ENCODE results near the gene FNIP2. TPM values are rescaled to one million over a fixed set of nuclear protein-coding genes. Genes with fewer than 3 reads are reported as not detected.
"Not testable (repeated sequence)": the region's sequence is repeated elsewhere in the genome, so short reads cannot be mapped to it uniquely, and the experiment has no call there.

Gene FNIP2
- total and polyA plus RNA-seq, 10 of the 15 experiments (the other 5 are each of a cell fraction or from before 2014, with no cell fraction given), result 0.03 to 0.38 (median 0.15) TPM

GRCh38 chr4:158755819-158756218 is 13.0 kb upstream of the FNIP2 start:
- H3K4me2 ChIP-seq (ENCODE audit: control insufficient read depth, insufficient read depth); POLR2A ChIA-PET; H3K79me2 ChIP-seq (ENCODE audit: control insufficient read depth, insufficient read depth, low read length); H2AFZ ChIP-seq (ENCODE audit: control insufficient read depth, low read depth, low read length); H3K36me3 ChIP-seq (ENCODE audit: control insufficient read depth in 2 of 2, insufficient read depth in 2 of 2, low read length in 1 of 2); H3K27me3 ChIP-seq (replicated peaks in 1 of 2; ENCODE audit: control insufficient read depth in 2 of 2, insufficient read depth in 2 of 2, low read length in 1 of 2); H3K4me1 ChIP-seq (ENCODE audit: control insufficient read depth, insufficient read depth, low read length); H3K9me3 ChIP-seq (replicated peaks; ENCODE audit: control insufficient read depth, insufficient read depth, low read length); H4K20me1 ChIP-seq (ENCODE audit: control insufficient read depth, insufficient read depth); H3K27ac ChIP-seq (ENCODE audit: control insufficient read depth, insufficient read depth); CTCF ChIA-PET; BruUV-seq (replicated peaks); ATAC-seq; intact Hi-C loops (cut with micrococcal nuclease; ENCODE audit: unreplicated experiment); H3K9ac ChIP-seq (ENCODE audit: control insufficient read depth, insufficient read depth, low read length); SMC1A ChIA-PET (ENCODE audit: uncharacterized antibody, unreplicated experiment); FAIRE-seq; H3K4me3 ChIP-seq; RAD21 ChIA-PET (ENCODE audit: unreplicated experiment); in situ Hi-C loops (cut with MboI); DNase-seq (ENCODE audit: low read depth, low spot score): not testable (repeated sequence)
- 54% methylated on average over 7 of the region's 7 CpGs for WGBS (ENCODE audit: insufficient coverage, insufficient replicate concordance, low lambda C conversion rate, missing lambda C conversion rate)

- intact Hi-C loops (cut with micrococcal nuclease; ENCODE audit: unreplicated experiment) (no loop called here), in situ Hi-C loops (cut with MboI) (no loop called here)
- Histone ChIP-seq H3K27me3 (replicated peaks in 1 of 2; ENCODE audit: control insufficient read depth in 2 of 2, insufficient read depth in 2 of 2, low read length in 1 of 2) (no peaks in the 10 kb centered on the region; a peak in 1 of 4 replicates), H3K36me3 (ENCODE audit: control insufficient read depth in 2 of 2, insufficient read depth in 2 of 2, low read length in 1 of 2) (no peaks in the 10 kb centered on the region), H3K9ac (ENCODE audit: control insufficient read depth, insufficient read depth, low read length) (no peak overlapping the region), H3K4me3 (no peak overlapping the region), H3K4me1 (ENCODE audit: control insufficient read depth, insufficient read depth, low read length) (no peaks in the 10 kb centered on the region), H4K20me1 (ENCODE audit: control insufficient read depth, insufficient read depth) (no peaks in the 10 kb centered on the region), H3K27ac (ENCODE audit: control insufficient read depth, insufficient read depth) (no peak overlapping the region), H3K9me3 (replicated peaks; ENCODE audit: control insufficient read depth, insufficient read depth, low read length) (no peaks in the 10 kb centered on the region; the same call in 2 of the 3 replicates), H3K79me2 (ENCODE audit: control insufficient read depth, insufficient read depth, low read length) (no peaks in the 10 kb centered on the region), H3K4me2 (ENCODE audit: control insufficient read depth, insufficient read depth) (no peak overlapping the region), H2AFZ (ENCODE audit: control insufficient read depth, low read depth, low read length) (no peak overlapping the region)
- DNase-seq (ENCODE audit: low read depth, low spot score) (no peak), FAIRE-seq (no peak), ATAC-seq (no peak)
- ChIA-PET RAD21 (ENCODE audit: unreplicated experiment) (no interaction called here), POLR2A (no interaction called here), CTCF (interaction anchor here (0.6 kb wide), 1 partner anchor 435 kb away, joined by 3 read pairs; no protein-coding TSS in a partner anchor), SMC1A (ENCODE audit: uncharacterized antibody, unreplicated experiment) (no interaction called here)
- no TSS peak for BruUV-seq (replicated peaks)
- TF ChIP-seq CREB1 (IDR thresholded peaks at IDR 0.05; ENCODE audit: low read depth) (no peak), IKZF1 (conservative IDR thresholded peaks at IDR 0.05) (no peak), SPI1 (IDR thresholded peaks at IDR 0.05; ENCODE audit: borderline replicate concordance, insufficient read depth, low read depth, low read length) (no peak), CEBPB (IDR thresholded peaks at IDR 0.05; ENCODE audit: borderline replicate concordance in 1 of 2, low read depth in 2 of 2, low read length in 2 of 2) (no peak), CHD1 (IDR thresholded peaks at IDR 0.05; ENCODE audit: low read depth, low read length) (no peak), ZNF24 (IDR thresholded peaks at IDR 0.05) (no peak), NBN (IDR thresholded peaks at IDR 0.05) (no peak), HDGF (IDR thresholded peaks at IDR 0.05) (no peak), SUZ12 (IDR thresholded peaks at IDR 0.05; ENCODE audit: unreplicated experiment) (no peak), NFYB (IDR thresholded peaks at IDR 0.05; ENCODE audit: insufficient read depth, low read depth, low read length) (no peak), JUNB (IDR thresholded peaks at IDR 0.05) (no peak), BRCA1 (IDR thresholded peaks at IDR 0.05; ENCODE audit: low read depth, low read length) (no peak), NR2C2 (IDR thresholded peaks at IDR 0.05; ENCODE audit: borderline replicate concordance, control insufficient read depth, insufficient read length, low read depth) (no peak), USF2 (IDR thresholded peaks at IDR 0.05; ENCODE audit: borderline replicate concordance, low read depth, low read length) (no peak), E4F1 (IDR thresholded peaks at IDR 0.05; ENCODE audit: borderline replicate concordance, partially characterized antibody) (no peak), POLR2AphosphoS5 (IDR thresholded peaks at IDR 0.05; ENCODE audit: low read length) (no peak), BHLHE40 (IDR thresholded peaks at IDR 0.05; ENCODE audit: borderline replicate concordance in 1 of 2, low read depth in 2 of 2, low read length in 1 of 2) (no peak)
Measured at GRCh38 chr4:158756588-158756987, 12.2 kb upstream of the FNIP2 start.

Data from GM12878 (cell line).